KOPT-K1 (cell line): ENCODE measurements around the gene TAMALIN.

ENCODE experiments used
- H3K27ac ChIP-seq: fragments of 200-600 bp; sonication (generic); 2 replicates; pipeline ENCODE4 v1.5.1; 2016; ENCODE audit warnings: antibody characterized with exemption, mild to moderate bottlenecking, low read depth, low read length; ENCODE audit not compliant: poor library complexity, severe bottlenecking
- H3K36me3 ChIP-seq: fragments of 200-600 bp; sonication (generic); 2 replicates; pipeline ENCODE4 v1.5.1; 2017; ENCODE audit warnings: antibody characterized with exemption, mild to moderate bottlenecking, low read length, moderate library complexity; ENCODE audit not compliant: insufficient read depth
- H3K9me3 ChIP-seq: fragments of 200-600 bp; sonication (generic); 2 replicates; pipeline ENCODE4 v1.5.1; 2017; ENCODE audit warnings: antibody characterized with exemption, low read length, mild to moderate bottlenecking; ENCODE audit not compliant: insufficient read depth, poor library complexity, severe bottlenecking

Gene TAMALIN

GRCh38 chr12:52059582-52060497 is 53.1 kb downstream of the TAMALIN start:
- Histone ChIP-seq H3K27ac (no peak overlapping the region), H3K36me3 (no peaks in the 10 kb centered on the region), H3K9me3 (no peaks in the 10 kb centered on the region)

- Histone ChIP-seq H3K27ac (no peak overlapping the region), H3K36me3 (no peaks in the 10 kb centered on the region), H3K9me3 (no peaks in the 10 kb centered on the region)
Observed at GRCh38 chr12:52060498-52061177, 53.9 kb downstream of the TAMALIN start.

GRCh38 chr12:52061470-52062166 is 54.9 kb downstream of the TAMALIN start:
- Histone ChIP-seq H3K36me3 (no peaks in the 10 kb centered on the region), H3K9me3 (no peaks in the 10 kb centered on the region), H3K27ac (no peak overlapping the region)

GRCh38 chr12:52062167-52063081 is 55.7 kb downstream of the TAMALIN start:
- Histone ChIP-seq H3K36me3 (no peaks in the 10 kb centered on the region), H3K27ac (no peak overlapping the region), H3K9me3 (no peaks in the 10 kb centered on the region)

- Histone ChIP-seq H3K9me3 (no peaks in the 10 kb centered on the region), H3K27ac (no peak overlapping the region), H3K36me3 (no peaks in the 10 kb centered on the region)
Observed at GRCh38 chr12:52063082-52063924, 56.6 kb downstream of the TAMALIN start.

GRCh38 chr12:52063981-52064649 is 57.4 kb downstream of the TAMALIN start:
- H3K9me3 ChIP-seq, result no peaks in the 10 kb centered on the region
- H3K27ac ChIP-seq, result no peak overlapping the region
- no peaks in the 10 kb centered on the region for H3K36me3 ChIP-seq
